ENCODE data around the gene FAM204A. TPM values are rescaled to one million over a fixed set of nuclear protein-coding genes. Genes with fewer than 3 reads are reported as not detected.

FAM204A gene
- total and polyA plus RNA-seq, 2 of the 13 experiments (the other 11 are each of a cell fraction or from before 2014, with no cell fraction given): 9.2 to 61.0 TPM

DNA sequence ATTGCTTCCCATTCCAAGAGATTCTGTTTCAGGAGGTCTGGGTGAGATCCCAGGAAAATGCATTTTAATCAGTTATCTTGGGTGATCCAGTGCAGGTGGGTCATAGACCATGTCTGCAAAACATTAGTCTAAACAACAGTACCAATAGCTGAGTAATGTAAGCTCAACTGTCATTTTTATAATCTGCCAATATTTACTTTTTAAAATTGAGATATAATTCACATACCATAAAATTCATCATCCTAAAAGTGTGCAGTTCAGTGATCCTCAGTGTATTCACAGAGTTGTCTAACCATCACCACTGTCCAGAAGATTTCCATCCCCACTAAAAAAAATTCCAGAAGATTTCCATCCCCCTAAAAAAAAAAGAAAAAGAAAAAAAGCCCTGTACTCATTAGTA, 51.0 kb downstream of the FAM204A start:
- Histone ChIP-seq H3K4me3 (replicated peaks in 1 of 3; ENCODE audit: insufficient read depth in 1 of 3, low read depth in 2 of 3, low read length in 3 of 3) (no peak overlapping the region), H3K4me2 (ENCODE audit: low read depth, low read length) (no peak overlapping the region), H3K27me3 (ENCODE audit: control insufficient read depth in 1 of 2, insufficient read depth in 2 of 2, low read length in 2 of 2) (peaks cover 0 to 9% of the 10 kb centered on the region in 2 experiments; a peak in 1 of 5 replicates), H3K79me2 (ENCODE audit: insufficient read depth, low read length) (no peaks in the 10 kb centered on the region), H2AFZ (ENCODE audit: low read length) (no peak overlapping the region), H3K9ac (ENCODE audit: insufficient read depth, low read depth, low read length) (no peak overlapping the region), H4K20me1 (ENCODE audit: insufficient read depth, low read length) (no peaks in the 10 kb centered on the region), H3K27ac (ENCODE audit: extremely low read length, insufficient read depth, low read length) (no peak overlapping the region), H3K36me3 (replicated peaks in 1 of 2; ENCODE audit: control insufficient read depth in 1 of 2, insufficient read depth in 2 of 2, low read length in 2 of 2) (no peaks in the 10 kb centered on the region), H3K9me3 (ENCODE audit: low read length) (no peaks in the 10 kb centered on the region), H3K4me1 (ENCODE audit: insufficient read depth, low read length) (no peaks in the 10 kb centered on the region)
- FAIRE-seq (no peak), ATAC-seq (no peak), DNase-seq (ENCODE audit: low spot score) (no peak)
- BruUV-seq (replicated peaks): no TSS peak
- POLR2A ChIA-PET: no interaction called here
- intact Hi-C loops (cut with micrococcal nuclease; ENCODE audit: unreplicated experiment) (no loop called here), in situ Hi-C loops (cut with HindIII; ENCODE audit: extremely low pct_ligation_motif_present, low pct_unique_long_range_greater_than_20kb) (no loop called here)
- CTCF ChIA-PET (ENCODE audit: low intra/inter-chr PET ratio, low total read pairs): no interaction called here
- no peak for TF ChIP-seq KDM5B (CRISPR knock-in tag; IDR thresholded peaks at IDR 0.05; ENCODE audit: borderline replicate concordance)
- no peak for TF ChIP-seq ZBTB38 (CRISPR knock-in tag; IDR thresholded peaks at IDR 0.05)
- TF ChIP-seq POLR2AphosphoS2 (IDR thresholded peaks at IDR 0.05; ENCODE audit: low read depth, low read length): no peak
- TF ChIP-seq, protein P1, sequence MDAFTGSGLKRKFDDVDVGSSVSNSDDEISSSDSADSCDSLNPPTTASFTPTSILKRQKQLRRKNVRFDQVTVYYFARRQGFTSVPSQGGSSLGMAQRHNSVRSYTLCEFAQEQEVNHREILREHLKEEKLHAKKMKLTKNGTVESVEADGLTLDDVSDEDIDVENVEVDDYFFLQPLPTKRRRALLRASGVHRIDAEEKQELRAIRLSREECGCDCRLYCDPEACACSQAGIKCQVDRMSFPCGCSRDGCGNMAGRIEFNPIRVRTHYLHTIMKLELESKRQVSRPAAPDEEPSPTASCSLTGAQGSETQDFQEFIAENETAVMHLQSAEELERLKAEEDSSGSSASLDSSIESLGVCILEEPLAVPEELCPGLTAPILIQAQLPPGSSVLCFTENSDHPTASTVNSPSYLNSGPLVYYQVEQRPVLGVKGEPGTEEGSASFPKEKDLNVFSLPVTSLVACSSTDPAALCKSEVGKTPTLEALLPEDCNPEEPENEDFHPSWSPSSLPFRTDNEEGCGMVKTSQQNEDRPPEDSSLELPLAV (CRISPR knock-in tag; conservative IDR thresholded peaks at IDR 0.05; ENCODE audit: low read depth): no peak
- no peak for TF ChIP-seq ARID4A (CRISPR knock-in tag; IDR thresholded peaks at IDR 0.05; ENCODE audit: borderline replicate concordance)
- no peak for TF ChIP-seq ZSCAN25 (CRISPR knock-in tag; IDR thresholded peaks at IDR 0.05)
- TF ChIP-seq, protein P2, sequence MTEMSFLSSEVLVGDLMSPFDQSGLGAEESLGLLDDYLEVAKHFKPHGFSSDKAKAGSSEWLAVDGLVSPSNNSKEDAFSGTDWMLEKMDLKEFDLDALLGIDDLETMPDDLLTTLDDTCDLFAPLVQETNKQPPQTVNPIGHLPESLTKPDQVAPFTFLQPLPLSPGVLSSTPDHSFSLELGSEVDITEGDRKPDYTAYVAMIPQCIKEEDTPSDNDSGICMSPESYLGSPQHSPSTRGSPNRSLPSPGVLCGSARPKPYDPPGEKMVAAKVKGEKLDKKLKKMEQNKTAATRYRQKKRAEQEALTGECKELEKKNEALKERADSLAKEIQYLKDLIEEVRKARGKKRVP (CRISPR knock-in tag; IDR thresholded peaks at IDR 0.05): no peak
- no peak for TF ChIP-seq ZKSCAN1 (IDR thresholded peaks at IDR 0.05; ENCODE audit: low read length)
- no peak for TF ChIP-seq PCBP1 (IDR thresholded peaks at IDR 0.05; ENCODE audit: borderline replicate concordance, low read depth, low read length)
- TF ChIP-seq ZNF407 (CRISPR knock-in tag; IDR thresholded peaks at IDR 0.05; ENCODE audit: not compliant biosample characterization): no peak
